HG03558 (cell line): ENCODE results near the gene SLC8B1.

Experiments
- ATAC-seq: cut with Tn5 transposase; IDR thresholded peaks from one replicate; pipeline ENCODE4 v1.9.1; 2021; ENCODE audit warnings: moderate number of reproducible peaks; ENCODE audit not compliant: unreplicated experiment; ENCODE audit errors: extremely low read depth

The SLC8B1 gene

DNA sequence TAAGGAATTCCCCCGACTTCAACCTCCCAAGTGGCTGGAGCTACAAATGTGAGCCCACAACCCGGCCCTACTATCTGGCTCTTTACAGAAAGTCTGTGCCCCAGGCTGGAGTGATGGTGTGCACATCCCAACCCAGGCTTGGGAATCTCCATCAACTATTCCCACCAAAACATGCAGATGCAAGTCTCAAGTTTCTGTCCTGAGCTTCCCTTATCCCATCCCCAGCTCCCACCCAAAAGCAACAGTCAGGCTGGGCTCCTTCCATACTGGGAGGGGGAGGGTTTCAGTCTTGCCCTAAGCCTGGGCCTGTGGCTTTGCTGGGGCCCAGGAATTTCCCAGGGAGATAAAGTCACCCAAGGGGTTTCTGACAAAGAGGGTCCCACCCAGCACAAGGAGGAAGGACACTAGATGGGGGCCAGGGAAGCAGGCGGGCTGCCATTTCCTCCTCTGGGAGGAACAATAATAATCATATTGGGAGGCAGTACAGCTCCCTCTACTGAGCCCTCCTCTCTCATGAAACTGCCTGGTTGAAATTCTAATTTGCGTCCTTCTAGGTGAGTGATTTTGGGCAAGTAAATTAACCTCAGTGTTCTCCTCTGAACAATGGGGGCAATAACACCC is 8.0 kb downstream of the SLC8B1 start:
- no peak for ATAC-seq

GRCh38 chr12:113325916-113326315 is 9.0 kb downstream of the SLC8B1 start:
- ATAC-seq = no peak

GRCh38 chr12:113322343-113322742 is 12.6 kb downstream of the SLC8B1 start:
- no peak for ATAC-seq

DNA sequence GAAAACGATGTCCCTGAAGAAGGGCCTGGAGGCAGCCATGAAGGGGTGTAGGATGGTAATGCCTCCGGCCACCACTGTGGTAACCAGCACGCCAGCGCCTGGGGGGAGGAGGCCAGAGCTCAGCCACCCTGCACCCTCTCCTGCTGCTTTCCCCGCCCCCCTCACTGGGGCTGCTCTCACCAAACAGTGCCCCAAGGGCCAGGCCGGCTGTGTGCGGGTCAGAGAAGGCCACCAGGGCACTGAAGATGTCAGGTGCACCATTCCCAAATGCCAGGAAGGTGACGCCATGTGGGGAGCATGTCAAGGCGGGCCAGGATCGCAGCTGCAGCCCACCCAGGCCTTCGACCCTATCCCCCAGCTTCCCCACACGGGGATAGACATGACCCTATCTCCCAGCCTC is 14.5 kb downstream of the SLC8B1 start:
- no peak for ATAC-seq

- ATAC-seq = no peak
These were observed 15.8 kb downstream of the SLC8B1 start for GRCh38 chr12:113318900-113319628.

DNA sequence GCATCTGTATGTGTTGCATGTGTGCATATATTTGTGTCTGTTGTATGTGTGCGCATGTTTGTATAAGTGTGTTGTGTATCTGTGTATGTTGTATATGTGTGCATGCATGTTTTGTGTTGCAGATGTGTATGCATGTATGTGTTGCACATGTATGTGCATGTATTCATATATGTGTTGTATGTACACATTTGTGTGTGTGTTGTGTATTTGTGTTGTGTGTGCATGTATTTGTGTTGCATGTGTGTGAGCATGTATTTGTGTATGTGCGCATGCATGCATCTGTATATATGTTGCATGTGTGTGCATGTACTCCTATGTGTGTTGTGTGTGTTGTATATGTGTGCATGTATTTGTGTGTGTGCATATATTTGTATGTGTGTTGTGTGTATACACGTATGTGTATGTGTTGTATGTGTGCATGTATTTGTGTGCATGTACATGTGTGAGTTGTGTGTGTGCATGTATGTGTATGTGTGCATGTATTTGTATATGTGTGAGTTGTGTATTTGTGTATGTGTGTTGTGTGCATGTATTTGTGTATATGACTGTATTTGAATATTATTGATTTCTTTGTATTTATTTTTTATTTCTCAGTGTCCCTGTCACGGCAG is 16.8 kb downstream of the SLC8B1 start:
- ATAC-seq = no peak

DNA sequence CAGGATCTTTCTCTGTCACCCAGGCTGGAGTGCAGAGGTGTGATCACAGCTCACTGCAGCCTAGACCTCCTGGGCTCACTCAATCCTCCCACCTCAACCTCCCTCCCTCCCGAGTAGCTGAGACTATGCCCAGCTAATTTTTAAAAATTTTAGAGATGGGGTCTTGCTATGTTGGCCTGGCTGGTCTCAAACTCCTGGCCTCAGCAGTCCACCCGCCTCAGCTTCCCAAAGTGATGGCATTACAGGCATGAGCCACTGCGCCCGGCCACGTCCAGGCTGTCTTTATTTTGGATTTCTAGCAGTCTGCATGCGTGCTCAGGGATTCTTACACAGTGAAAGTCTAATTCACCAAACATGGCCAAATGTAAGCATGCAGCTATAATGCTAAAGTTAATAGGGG is 17.8 kb downstream of the SLC8B1 start:
- ATAC-seq = no peak

GRCh38 chr12:113316155-113316554 is 18.8 kb downstream of the SLC8B1 start:
- no peak for ATAC-seq

DNA sequence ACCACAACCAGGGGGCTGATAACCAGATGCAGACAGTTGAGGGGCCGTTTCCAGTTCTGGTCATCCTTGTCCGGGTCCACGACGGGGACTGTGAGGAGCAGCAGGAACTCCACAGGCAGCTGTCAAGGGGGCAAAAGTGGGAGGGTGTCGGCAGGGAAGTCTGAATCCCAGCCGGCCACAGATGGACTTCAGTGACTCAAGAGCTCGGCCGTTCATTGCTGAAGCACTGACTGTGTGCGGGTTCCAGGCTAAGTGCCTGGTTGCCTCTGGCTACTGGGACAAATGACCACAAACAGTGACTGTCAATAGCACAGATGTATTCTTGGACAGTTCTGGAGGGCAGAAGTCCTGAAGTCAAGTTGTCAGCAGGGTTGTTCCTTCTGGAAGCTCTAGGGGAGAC is 19.6 kb downstream of the SLC8B1 start:
- ATAC-seq = no peak

DNA sequence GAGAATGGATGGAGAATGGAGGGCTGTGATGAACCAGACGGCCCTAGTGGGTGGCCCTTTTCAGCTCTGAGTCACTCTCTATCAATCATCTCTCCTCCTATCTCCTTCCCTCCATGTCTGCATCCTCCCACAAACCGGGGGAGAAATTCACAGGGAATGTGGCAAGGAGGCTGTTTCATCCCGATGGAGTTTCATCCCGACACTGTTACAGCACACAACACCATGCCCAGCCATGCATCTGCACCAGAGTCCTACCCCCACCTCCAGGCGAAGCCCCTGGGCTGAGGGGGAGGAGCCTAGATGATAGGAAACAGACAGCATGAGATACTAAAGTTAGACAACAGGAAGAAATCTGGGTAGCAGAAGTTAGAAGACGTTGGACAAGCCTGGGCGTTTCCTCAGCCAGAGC is 20.8 kb downstream of the SLC8B1 start:
- no peak for ATAC-seq

GRCh38 chr12:113310489-113310888 is 24.4 kb downstream of the SLC8B1 start:
- ATAC-seq = no peak

DNA sequence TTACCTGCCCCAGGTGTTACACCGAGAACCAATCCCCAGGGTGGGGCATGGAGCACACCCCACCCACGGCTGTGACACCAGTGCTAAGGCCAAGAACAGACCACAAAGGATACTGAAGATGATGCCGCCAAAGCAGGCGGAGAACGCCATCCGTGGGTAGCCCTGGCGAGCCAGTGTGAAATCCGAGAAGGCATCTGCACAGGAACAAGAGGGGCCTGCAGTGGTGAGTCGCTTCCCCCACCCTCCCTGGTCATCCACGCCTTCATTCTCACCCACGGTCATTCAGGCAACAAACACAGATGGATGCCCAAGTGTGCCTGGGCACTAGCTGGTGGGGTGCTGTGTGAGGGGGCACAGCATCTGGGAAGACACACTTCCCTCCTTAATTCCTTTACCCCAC is 28.5 kb downstream of the SLC8B1 start:
- ATAC-seq = no peak

GRCh38 chr12:113305281-113305856 is 29.5 kb downstream of the SLC8B1 start:
- ATAC-seq = no peak

DNA sequence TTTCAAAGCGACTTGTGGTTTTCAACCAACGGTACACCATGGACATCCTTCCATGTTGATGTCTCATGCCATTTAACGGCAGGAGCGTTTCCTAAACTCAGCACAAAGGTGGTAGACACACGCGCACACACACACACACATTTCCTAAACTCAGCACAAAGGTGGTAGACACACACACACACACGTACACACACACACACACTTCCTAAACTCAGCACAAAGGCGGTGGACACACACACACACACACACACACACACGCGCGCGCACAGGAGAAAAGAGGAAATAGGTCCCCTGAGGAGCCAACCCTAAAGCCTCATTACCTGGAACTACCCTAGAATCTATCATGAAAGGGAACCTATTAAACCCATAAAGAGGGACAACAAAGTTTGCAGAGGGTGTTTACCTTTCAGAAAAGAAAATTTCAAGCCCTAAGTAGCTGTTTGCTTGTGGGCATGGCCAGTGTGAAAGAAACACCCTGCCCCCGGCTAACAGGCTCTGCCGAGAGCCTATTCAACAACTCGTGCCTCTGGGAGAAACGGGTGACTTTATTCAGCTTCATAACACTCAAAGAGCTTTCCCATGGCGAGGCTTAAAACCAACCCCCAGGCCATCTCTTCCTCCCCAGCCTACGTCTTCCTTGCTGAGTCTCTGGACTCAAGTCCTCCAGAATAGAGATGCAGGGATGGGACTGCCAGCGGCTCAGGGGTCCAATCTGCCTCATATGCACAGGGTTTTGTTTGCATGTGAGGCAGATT is 31.8 kb downstream of the SLC8B1 start:
- no peak for ATAC-seq

DNA sequence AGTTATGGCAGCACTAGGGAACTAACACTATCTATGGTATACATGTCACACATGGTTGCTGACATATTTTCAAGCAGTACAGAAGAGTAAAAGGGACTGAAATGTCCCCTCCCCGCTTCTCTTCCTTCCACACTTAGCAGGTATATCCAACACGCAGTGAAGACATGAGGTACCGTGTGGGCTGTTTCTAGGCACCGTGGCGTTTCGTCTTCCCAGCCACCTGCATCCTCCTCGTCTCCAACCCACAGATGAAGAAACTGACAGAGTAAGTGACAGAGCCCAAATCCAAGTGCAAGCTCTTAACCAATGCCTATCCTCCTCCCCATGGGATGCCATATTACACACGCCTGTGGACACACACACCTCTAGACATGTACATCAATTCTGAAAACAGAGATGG is 32.4 kb downstream of the SLC8B1 start:
- no peak for ATAC-seq

- no peak for ATAC-seq
These were observed 33.1 kb downstream of the SLC8B1 start for GRCh38 chr12:113301811-113302210.

- ATAC-seq = no peak
These were observed 35.2 kb downstream of the SLC8B1 start for GRCh38 chr12:113299619-113300237.

DNA sequence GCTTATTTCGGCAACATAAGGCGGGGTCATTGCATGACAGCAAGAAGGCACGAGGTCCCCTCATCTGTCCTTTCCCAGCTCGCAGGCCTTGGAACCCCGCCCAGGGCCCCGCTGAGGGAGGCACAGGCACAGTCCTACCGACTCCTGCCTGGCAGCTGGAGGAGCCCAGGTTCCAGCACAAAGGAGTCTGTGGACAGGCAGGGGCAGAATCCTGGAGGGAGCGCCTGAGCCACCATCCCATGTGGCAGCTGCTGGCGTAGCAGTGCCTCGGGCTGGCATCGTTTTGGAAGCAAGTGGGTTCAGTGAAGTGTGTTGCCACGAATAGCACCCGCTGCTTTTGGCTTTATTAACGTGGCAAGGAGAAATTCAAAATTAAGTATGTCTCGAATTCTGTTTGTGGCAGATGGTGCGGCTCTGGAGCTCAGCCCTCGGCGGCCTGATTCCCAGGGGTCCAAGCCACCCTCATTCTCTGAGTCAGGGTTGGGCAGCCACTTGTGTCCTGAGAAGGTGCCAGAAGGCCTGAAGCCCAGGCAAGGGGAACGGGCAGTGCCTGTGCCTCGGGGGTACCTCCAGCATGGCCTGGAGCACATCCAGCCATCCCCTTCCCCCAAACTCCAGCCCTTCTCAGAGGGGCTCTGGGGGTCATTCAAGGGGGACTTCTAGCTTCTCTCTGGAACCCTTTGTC is 35.9 kb downstream of the SLC8B1 start:
- no peak for ATAC-seq

DNA sequence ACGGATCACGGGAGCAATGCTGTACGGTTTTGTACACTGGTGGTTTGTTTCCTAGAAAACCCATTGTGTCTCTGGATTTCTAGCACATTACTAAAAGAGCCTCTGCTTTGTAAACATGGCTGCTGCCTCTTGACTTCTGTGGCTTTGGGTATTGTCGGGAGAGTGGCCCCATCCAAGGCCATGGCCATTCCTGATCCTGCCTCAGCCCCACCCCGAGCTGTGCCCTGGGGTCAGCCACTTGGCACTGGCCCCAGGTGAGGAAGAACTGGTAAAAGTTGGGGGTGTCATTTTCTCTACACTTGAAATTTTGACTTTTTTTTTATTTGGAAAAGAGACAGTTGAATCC is 36.5 kb downstream of the SLC8B1 start:
- no peak for ATAC-seq
